SH-SY5Y (cell line): ENCODE measurements around the gene TSSK3.

Experiments
- GATA2 ChIP-seq: IDR thresholded peaks from 2 replicates; pipeline ENCODE4 v1.6.1; 2011; ENCODE audit warnings: mild to moderate bottlenecking, low read depth, low read length
- GATA3 ChIP-seq: IDR thresholded peaks from 2 replicates; pipeline ENCODE4 v1.6.1; 2011; ENCODE audit warnings: low read depth, mild to moderate bottlenecking, low read length, moderate library complexity

- TF ChIP-seq GATA3: no peak
- TF ChIP-seq GATA2: no peak
These were observed 8.9 kb upstream of the TSSK3 start for GRCh38 chr1:32353431-32353830.
